ENCODE measurements around the gene ATP1A2.

ATP1A2 gene

GRCh38 chr1:160085686-160086455 is 29.7 kb upstream of the ATP1A2 start:
- no peak for TF ChIP-seq SIN3A (IDR thresholded peaks at IDR 0.05; ENCODE audit: borderline replicate concordance, insufficient read depth, low read length)
- no peak for TF ChIP-seq REST (IDR thresholded peaks at IDR 0.05; ENCODE audit: insufficient read depth in 1 of 2, low read depth in 2 of 2, low read length in 2 of 2)
- TF ChIP-seq FOXP2 (optimal IDR thresholded peaks at IDR 0.05; ENCODE audit: borderline replicate concordance, extremely low read depth, extremely low read length, insufficient read depth), result no peak
- TF ChIP-seq TAF1 (IDR thresholded peaks at IDR 0.05; ENCODE audit: borderline replicate concordance, insufficient read depth, low read length), result no peak
- TF ChIP-seq POLR2AphosphoS5 (IDR thresholded peaks at IDR 0.05; ENCODE audit: low read depth, low read length), result no peak

GRCh38 chr1:160086456-160086892 is 29.1 kb upstream of the ATP1A2 start:
- TF ChIP-seq TAF1 (IDR thresholded peaks at IDR 0.05; ENCODE audit: borderline replicate concordance, insufficient read depth, low read length), result no peak
- TF ChIP-seq FOXP2 (optimal IDR thresholded peaks at IDR 0.05; ENCODE audit: borderline replicate concordance, extremely low read depth, extremely low read length, insufficient read depth), result no peak
- no peak for TF ChIP-seq SIN3A (IDR thresholded peaks at IDR 0.05; ENCODE audit: borderline replicate concordance, insufficient read depth, low read length)
- TF ChIP-seq POLR2AphosphoS5 (IDR thresholded peaks at IDR 0.05; ENCODE audit: low read depth, low read length), result no peak
- TF ChIP-seq REST (IDR thresholded peaks at IDR 0.05; ENCODE audit: insufficient read depth in 1 of 2, low read depth in 2 of 2, low read length in 2 of 2), result no peak

DNA sequence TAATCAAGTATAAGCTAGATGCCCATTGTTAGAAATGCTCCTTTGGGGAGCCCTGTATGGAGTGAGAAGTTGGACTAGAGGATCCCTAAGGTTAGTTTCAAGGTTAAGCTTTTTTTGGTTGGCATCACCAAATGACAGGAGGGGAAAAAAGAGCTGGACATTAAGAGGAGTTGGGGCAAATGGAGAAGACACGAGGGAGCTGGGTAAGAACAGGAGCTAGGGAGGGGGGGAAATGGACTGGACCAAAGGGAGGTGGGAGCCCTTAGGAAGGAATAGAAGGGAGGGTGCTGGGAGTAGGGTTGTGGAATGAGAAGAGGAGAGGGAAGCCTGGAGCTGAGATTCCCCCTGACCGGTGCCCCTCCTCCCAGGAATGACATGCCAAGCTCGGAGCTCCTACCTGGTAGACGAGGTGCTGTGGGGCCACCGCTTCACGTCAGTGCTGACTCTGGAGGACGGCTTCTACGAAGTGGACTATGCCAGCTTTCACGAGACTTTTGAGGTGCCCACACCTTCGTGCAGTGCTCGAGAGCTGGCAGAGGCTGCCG is 28.4 kb upstream of the ATP1A2 start:
- TF ChIP-seq TAF1 (IDR thresholded peaks at IDR 0.05; ENCODE audit: borderline replicate concordance, insufficient read depth, low read length) (no peak), POLR2AphosphoS5 (IDR thresholded peaks at IDR 0.05; ENCODE audit: low read depth, low read length) (no peak), REST (IDR thresholded peaks at IDR 0.05; ENCODE audit: insufficient read depth in 1 of 2, low read depth in 2 of 2, low read length in 2 of 2) (no peak), FOXP2 (optimal IDR thresholded peaks at IDR 0.05; ENCODE audit: borderline replicate concordance, extremely low read depth, extremely low read length, insufficient read depth) (no peak), SIN3A (IDR thresholded peaks at IDR 0.05; ENCODE audit: borderline replicate concordance, insufficient read depth, low read length) (no peak)

DNA sequence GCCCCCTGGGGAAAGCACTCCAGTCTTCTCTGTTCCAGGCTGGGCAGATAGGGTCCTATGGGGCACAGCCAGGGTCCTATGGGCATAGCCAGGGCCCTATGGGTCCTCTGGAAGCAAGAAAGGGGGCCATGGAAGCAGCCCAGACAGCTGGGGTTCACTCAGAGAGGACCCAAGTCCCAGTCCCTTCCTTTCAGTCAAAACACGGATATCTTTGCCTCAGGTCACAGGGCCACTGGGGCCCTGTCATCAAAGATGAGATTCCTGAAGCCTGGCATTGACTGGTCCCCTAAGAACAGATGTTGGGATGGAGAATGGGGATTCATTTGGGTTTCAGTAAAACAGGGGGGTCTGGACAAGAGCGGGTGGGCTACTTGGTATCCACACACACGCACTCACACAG is 25.7 kb upstream of the ATP1A2 start:
- TF ChIP-seq FOXP2 (optimal IDR thresholded peaks at IDR 0.05; ENCODE audit: borderline replicate concordance, extremely low read depth, extremely low read length, insufficient read depth), result no peak
- no peak for TF ChIP-seq SIN3A (IDR thresholded peaks at IDR 0.05; ENCODE audit: borderline replicate concordance, insufficient read depth, low read length)
- TF ChIP-seq POLR2AphosphoS5 (IDR thresholded peaks at IDR 0.05; ENCODE audit: low read depth, low read length), result no peak
- no peak for TF ChIP-seq TAF1 (IDR thresholded peaks at IDR 0.05; ENCODE audit: borderline replicate concordance, insufficient read depth, low read length)
- no peak for TF ChIP-seq REST (IDR thresholded peaks at IDR 0.05; ENCODE audit: insufficient read depth in 1 of 2, low read depth in 2 of 2, low read length in 2 of 2)
